Stimulated activated CD8-positive, alpha-beta memory T cell treated with anti-CD3 and anti-CD28 coated beads, Interleukin-4, amount 100 ng/mL, for 1 hour (primary cell): Measurements from ENCODE around the gene SETD7.

Source experiments
- DNase-seq, 2 donors: peaks; one replicate each; pipeline ENCODE4 v3.0.0-alpha.2; 2020; ENCODE audit warnings: low read depth in 2 of 2, low spot score in 1 of 2

The SETD7 gene

GRCh38 chr4:139556071-139556723 lies at the start of gene SETD7:
TSS of gene SETD7 (minus strand) at chr4:139556219. CDS start at chr4:139556137, 82 bp downstream.
- no peak for DNase-seq

GRCh38 chr4:139605516-139605915 lies 49.5 kb upstream of the SETD7 start:
- DNase-seq, result no peak

- DNase-seq, result no peak
Measured at GRCh38 chr4:139603576-139604410, 47.8 kb upstream of the SETD7 start.

- no peak for DNase-seq
Measured at GRCh38 chr4:139602776-139603360, 46.8 kb upstream of the SETD7 start.

- DNase-seq, result no peak
Measured at GRCh38 chr4:139600662-139601061, 44.6 kb upstream of the SETD7 start.

GRCh38 chr4:139599594-139600374 lies 43.8 kb upstream of the SETD7 start:
- DNase-seq, result no peak

GRCh38 chr4:139599076-139599475 lies 43.1 kb upstream of the SETD7 start:
- DNase-seq, result no peak

GRCh38 chr4:139596684-139597279 lies 40.8 kb upstream of the SETD7 start:
- DNase-seq, result no peak

- no peak for DNase-seq
Measured at GRCh38 chr4:139596034-139596683, 40.1 kb upstream of the SETD7 start.

GRCh38 chr4:139594591-139595185 lies 38.7 kb upstream of the SETD7 start:
- DNase-seq, result no peak

GRCh38 chr4:139593091-139593564 lies 37.1 kb upstream of the SETD7 start:
- DNase-seq, result no peak

GRCh38 chr4:139589336-139590018 lies 33.5 kb upstream of the SETD7 start:
- no peak for DNase-seq

- DNase-seq, result no peak
Measured at GRCh38 chr4:139587446-139587845, 31.4 kb upstream of the SETD7 start.

GRCh38 chr4:139585473-139585872 lies 29.5 kb upstream of the SETD7 start:
- no peak for DNase-seq

GRCh38 chr4:139584784-139585183 lies 28.8 kb upstream of the SETD7 start:
- no peak for DNase-seq

GRCh38 chr4:139584013-139584412 lies 28.0 kb upstream of the SETD7 start:
- no peak for DNase-seq

GRCh38 chr4:139582044-139582443 lies 26.0 kb upstream of the SETD7 start:
- no peak for DNase-seq

- DNase-seq, result no peak
Measured at GRCh38 chr4:139581096-139581495, 25.1 kb upstream of the SETD7 start.

GRCh38 chr4:139576219-139576618 lies 20.2 kb upstream of the SETD7 start:
- DNase-seq, result no peak
